ENCODE data around the gene GRHL3.

The GRHL3 gene

DNA sequence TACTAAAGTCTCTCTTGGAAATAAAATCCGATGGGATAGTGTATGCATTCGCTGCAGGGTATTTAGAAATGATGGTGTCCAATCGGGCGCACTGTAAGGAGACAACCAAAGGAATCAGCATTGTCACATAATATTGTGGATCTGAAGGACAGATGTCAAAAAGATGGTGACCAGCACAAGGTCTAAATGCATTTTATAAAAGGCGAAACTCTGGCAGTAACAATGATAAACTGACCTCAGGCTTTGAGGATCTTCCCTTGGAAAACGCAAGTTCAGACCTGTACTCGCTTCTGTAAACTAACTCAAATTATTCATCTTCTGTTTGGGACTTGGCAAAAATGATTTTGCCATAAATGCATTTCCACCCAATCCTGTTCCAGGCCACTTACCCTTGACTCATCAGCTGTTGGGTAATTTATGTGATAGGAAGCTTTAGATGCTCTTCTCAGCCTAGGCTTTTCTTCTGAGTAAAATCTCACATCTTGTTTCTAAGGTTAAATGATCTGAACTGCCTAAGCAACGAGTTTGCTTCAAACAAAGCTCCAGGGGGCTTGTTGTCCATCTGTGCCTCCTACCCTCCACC, 60.7 kb downstream of the GRHL3 start:
- no peak for DNase-seq

DNA sequence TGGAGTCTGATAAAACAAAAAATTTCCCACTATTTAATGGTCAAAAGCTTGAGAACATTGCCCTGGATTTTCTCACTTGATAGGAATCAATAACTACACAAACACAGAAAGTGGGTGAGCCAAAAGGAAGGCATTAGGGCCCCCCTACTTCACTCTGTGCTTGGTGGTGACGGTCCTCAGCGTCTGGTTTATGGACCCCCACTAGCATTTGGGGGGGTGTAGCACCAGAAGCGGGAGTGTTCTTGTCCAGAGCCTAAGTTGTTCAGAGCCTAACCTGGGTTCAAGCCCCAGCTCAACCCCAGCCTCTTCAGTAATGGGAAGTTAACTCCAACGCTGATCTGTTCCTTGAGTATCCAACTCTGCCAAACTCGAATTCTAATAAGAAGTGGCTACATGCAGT, 61.4 kb downstream of the GRHL3 start:
- no peak for DNase-seq

DNA sequence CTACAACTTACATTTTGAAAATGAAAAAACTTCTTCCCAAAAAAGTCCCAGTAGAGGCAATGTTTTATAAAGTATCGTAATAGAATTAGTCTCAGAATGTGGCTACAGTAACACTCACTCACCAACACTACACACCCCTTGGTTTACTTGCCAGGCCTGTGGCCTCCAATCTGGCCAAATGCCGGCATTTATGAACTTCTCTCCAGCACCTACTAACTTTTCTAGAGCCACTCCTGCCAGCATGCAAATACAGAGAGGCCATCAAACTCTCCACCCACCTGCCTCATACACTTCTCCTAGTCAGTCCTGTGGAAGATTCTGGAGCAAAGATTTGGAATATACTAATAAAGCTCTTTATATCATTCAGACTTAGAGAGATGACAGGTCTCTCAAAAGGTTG, 62.1 kb downstream of the GRHL3 start:
- no peak for DNase-seq

DNA sequence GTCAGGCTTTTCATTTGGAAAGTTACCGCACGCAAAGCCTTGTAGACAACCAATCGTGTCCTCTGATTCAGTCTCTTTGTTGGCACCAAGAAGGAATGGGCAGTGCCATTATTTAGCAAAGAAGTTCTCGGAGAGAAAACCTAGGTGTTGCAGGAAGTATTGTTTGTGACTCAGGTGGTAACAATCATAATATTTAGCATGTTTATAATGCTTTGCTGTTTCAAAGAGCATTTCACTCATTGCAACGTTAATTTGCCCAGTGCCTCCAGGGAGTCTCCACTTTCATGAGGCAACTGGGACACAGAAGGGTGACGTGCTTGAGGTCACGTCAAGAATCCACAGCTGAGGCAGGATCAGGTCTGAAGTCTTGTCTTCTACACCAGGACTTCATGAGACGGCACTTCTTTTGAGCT, 63.0 kb downstream of the GRHL3 start:
- no peak for DNase-seq

- DNase-seq, result no peak
Observed at GRCh38 chr1:24383381-24383940, 64.3 kb downstream of the GRHL3 start.

GRCh38 chr1:24384251-24385090, 65.3 kb downstream of the GRHL3 start:
- no peak for DNase-seq

GRCh38 chr1:24385160-24385940, 66.2 kb downstream of the GRHL3 start:
- no peak for DNase-seq

- no peak for DNase-seq
Observed at GRCh38 chr1:24386241-24386640, 67.1 kb downstream of the GRHL3 start.

- no peak for DNase-seq
Observed at GRCh38 chr1:24386931-24387330, 67.8 kb downstream of the GRHL3 start.

- no peak for DNase-seq
Observed at GRCh38 chr1:24387636-24388175, 68.5 kb downstream of the GRHL3 start.

DNA sequence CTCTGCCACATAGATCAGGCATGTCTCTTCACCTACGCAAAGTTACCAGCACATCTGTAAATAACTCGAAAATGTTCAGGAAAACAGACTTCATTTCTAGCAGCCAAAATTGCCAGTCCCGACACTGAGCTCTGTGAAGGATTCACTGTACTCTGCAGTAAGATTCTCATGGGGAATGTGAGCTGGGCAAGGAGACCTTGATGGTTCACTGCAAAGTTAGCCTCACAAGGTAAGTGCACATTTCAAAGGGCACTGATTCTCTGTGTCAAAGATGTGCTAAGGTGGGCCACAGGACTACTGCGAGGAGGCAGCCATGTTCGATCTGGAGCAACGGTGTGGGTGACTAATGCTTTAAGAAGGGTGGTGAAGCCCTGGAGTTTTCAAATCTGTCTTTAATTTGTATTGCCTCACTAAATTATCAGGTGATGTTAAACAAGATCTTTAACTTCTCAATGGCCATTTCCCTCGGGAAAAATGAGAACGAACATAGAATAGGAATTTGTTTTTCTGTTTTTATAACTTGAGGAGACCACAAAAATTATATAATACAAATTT, 69.3 kb downstream of the GRHL3 start:
- no peak for DNase-seq

GRCh38 chr1:24389231-24389678, 70.1 kb downstream of the GRHL3 start:
- DNase-seq, result no peak

DNA sequence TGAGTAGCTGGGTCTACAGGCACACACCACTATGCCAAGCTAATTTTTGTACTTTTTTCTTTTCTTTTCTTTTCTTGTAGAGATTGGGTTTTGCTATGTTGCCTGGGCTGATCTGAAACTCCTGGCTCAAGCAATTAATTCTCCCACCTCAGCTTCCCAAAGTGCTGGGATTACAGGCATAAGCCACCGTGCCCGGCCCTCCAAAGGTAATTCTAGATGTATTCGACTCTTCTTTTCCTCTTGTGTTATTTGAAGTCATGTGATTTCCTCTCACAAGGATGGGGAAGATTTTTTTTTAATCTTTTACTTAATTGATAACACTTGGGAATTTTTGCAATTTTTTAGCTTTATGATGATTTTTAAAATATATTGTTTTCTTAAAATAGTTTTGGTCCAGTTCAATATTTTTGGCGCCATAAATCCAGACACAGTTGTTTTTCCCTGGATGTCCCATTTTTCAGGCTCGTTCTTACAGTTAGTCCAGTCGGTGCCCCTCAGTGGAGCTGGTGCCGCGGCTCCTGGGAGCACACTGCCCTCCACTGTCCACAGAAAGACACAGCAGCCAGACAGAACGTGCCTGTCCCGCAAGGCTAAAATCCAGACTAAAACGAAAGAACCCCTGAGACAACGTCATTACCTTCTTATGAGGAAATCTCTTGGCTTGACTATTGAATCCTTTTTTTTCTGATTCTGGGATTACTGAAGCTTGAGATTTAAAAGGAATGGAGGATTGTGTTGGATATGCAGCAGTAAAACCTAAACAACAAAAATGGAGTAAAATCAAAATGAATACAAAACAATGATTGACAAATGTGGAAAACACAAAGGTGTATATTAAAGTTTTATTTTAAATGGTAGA, 72.0 kb downstream of the GRHL3 start:
- DNase-seq, result peak; percentile 84 to 86

- DNase-seq, result peak; percentile 70 to 81
Observed at GRCh38 chr1:24391882-24392603, 72.9 kb downstream of the GRHL3 start.

DNA sequence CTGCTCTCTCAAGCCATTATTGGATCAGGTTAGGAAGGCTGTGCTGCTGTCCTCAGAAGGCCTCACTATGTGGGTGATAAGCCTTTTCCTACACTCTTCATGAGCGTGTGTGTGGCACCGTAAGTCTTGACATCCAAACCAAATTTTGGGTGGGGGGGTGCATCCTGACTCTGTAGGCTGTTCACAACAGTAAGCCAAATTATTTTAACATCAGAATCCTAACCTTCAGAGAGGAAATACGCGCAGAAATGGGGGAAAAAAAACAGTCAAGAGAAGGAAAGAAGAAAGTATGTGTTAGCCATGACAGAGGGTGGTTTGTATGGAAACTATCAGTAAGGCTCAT, 73.4 kb downstream of the GRHL3 start:
- DNase-seq, result no peak

DNA sequence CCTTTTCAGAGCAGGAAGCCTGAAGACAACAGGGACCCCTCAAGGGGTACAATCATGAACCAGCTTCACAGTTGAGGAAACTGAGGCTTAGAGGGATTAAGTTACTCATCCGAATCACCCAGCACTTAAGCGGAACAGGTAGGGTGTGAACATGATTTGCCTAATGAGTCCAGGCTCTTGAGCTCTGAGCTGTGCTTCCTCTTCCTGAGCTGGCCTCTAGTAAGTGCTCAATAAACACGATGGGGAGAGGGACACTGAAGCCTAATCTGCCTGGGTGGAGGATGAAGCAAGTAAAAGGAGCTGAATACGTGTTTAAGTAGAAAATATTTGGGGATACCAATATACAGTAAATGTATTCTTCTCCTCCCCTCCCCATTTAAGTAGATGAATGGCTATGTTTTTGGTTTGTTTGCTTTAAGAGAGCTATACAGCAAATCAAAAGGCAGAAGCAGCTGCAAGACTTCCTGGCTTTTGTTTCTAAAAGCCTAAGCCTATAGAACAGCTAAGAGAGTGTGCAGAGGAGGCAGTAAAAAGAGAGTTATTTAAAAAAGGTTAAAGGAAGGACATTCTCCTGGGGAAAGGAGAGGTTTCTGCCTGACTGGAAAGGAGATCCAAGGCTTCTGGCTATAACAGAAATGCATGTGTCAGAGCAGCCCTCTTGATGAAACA, 74.0 kb downstream of the GRHL3 start:
- no peak for DNase-seq

- peak in 1 of 2 experiments; percentile 7 for DNase-seq
Observed at GRCh38 chr1:24393892-24394291, 74.7 kb downstream of the GRHL3 start.

DNA sequence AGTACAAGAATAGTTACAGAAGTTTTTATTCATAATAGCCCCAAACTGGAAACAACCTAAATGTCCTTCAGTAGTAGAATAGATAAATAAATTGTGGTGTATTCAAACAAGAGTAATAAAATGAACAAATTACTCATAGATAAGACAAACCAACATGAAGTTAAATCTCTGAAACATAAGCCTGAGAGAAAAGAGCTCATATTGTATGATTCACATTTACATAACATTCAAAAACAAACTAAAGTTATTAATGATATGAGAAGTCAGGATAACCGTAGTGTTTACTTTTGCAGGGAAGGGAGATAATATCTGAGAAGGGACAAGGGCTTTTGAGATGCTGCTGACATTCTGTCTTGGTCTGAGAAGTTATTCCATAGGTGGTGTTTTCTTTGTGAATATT, 80.9 kb downstream of the GRHL3 start:
- no peak for DNase-seq

DNA sequence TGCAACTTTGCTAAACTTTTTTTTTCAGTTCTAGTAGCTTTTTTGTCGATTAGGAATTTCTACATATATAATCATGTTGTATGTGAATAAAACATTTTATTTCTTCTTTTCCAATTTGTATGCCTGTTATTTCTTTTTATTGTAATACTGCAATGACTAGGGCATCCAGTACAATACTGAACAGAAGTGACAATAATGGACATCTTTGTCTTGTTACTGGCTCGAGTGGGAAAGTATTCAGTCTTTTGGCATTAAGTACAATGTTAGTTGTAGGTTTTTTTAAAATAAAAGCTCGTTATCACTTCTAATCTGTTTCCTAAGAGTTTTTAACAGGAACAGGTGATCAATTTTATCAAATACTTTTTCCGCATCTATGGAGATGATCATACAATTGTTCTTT, 84.6 kb downstream of the GRHL3 start:
- no peak for DNase-seq

Data from Kasumi-1 (cell line).